Osteoblast (primary cell): ENCODE data around the gene ZWILCH. TPM values are rescaled to one million over a fixed set of nuclear protein-coding genes. Genes with fewer than 3 reads are reported as not detected.
"Not testable (repeated sequence)": the region's sequence is repeated elsewhere in the genome, so short reads cannot be mapped to it uniquely, and the experiment has no call there.

ENCODE experiments used
- DNase-seq: peaks from one replicate; pipeline ENCODE4 v3.0.0; 2011; ENCODE audit warnings: low spot score, mixed read lengths; ENCODE audit not compliant: insufficient read length; ENCODE audit errors: missing footprints
- H2AFZ ChIP-seq: 2 replicates; pipeline ENCODE4 v1.6.0; 2011; ENCODE audit warnings: mild to moderate bottlenecking, low read length
- H3K27ac ChIP-seq: 2 replicates; pipeline ENCODE4 v1.5.1; 2011; ENCODE audit warnings: mild to moderate bottlenecking, low read depth, low read length, moderate library complexity
- H3K27me3 ChIP-seq: 2 replicates; pipeline ENCODE4 v1.6.0; 2012; ENCODE audit warnings: mild to moderate bottlenecking, control low read depth, inconsistent platforms, low read length, moderate library complexity; ENCODE audit not compliant: insufficient read depth
- H3K36me3 ChIP-seq: 2 replicates; pipeline ENCODE4 v1.5.1; 2011; ENCODE audit warnings: mild to moderate bottlenecking, low read length, control low read depth, moderate library complexity; ENCODE audit not compliant: insufficient read depth
- H3K4me1 ChIP-seq: 2 replicates; pipeline ENCODE4 v1.5.1; 2011; ENCODE audit warnings: mild to moderate bottlenecking, low read length, control low read depth, moderate library complexity; ENCODE audit not compliant: insufficient read depth
- H3K4me2 ChIP-seq: 2 replicates; pipeline ENCODE4 v1.6.0; 2011; ENCODE audit warnings: mild to moderate bottlenecking, low read length; ENCODE audit not compliant: insufficient read depth
- H3K4me3 ChIP-seq: fragments of 200-600 bp; sonication (generic); 3 replicates; pipeline ENCODE4 v1.5.1; 2012; ENCODE audit warnings: mild to moderate bottlenecking, low read length, inconsistent platforms; ENCODE audit not compliant: insufficient read depth
- H3K79me2 ChIP-seq: 2 replicates; pipeline ENCODE4 v1.6.0; 2012; ENCODE audit warnings: mild to moderate bottlenecking, low read length, control low read depth, inconsistent platforms; ENCODE audit not compliant: insufficient read depth
- H3K9me3 ChIP-seq: 2 replicates; pipeline ENCODE4 v1.5.1; 2011; ENCODE audit warnings: low read depth, low read length, control low read depth
- H4K20me1 ChIP-seq: 2 replicates; pipeline ENCODE4 v1.6.0; 2012; ENCODE audit warnings: mild to moderate bottlenecking, low read length, control low read depth; ENCODE audit not compliant: insufficient read depth
- CTCF ChIP-seq: IDR thresholded peaks from 2 replicates; pipeline ENCODE4 v1.5.1; 2011; ENCODE audit warnings: mild to moderate bottlenecking, low read depth, low read length, moderate library complexity; ENCODE audit errors: extremely low read depth
- total RNA-seq: library from RNA; depleted of rRNA; stranded (reverse); fragments of >200 nt; gene quantifications from 2 replicates; pipeline ENCODE4 v1.2.3, GENCODE V29; 2012

The ZWILCH gene
- total RNA-seq, result 8.7 and 13.0 TPM in 2 replicates

- Histone ChIP-seq H3K79me2 (peaks cover 73% of the 10 kb centered on the region), H3K27me3 (no peaks in the 10 kb centered on the region), H4K20me1 (peaks cover 31% of the 10 kb centered on the region), H3K36me3 (peaks cover 40% of the 10 kb centered on the region), H2AFZ (peak within 1 kb of the TSS; percentile 90), H3K9me3 (no peaks in the 10 kb centered on the region), H3K4me2 (peak within 1 kb of the TSS; percentile 93), H3K4me3 (peak within 1 kb of the TSS; percentile 78), H3K4me1 (peaks cover 18% of the 10 kb centered on the region), H3K27ac (peak within 1 kb of the TSS; percentile 92)
- no peak for TF ChIP-seq CTCF
- DNase-seq, result peak; percentile 89
These were observed at the start of gene ZWILCH, which contains the start of gene RPL4 for GRCh38 chr15:66504563-66505429. TSS of gene ZWILCH (plus strand) at chr15:66505326. CDS start at chr15:66505339, 13 bp downstream. TSS of gene RPL4 (minus strand) at chr15:66504855. CDS start at chr15:66504790, 65 bp downstream.

- Histone ChIP-seq H3K79me2 (no peaks in the 10 kb centered on the region), H3K27ac (no peak overlapping the region), H4K20me1 (peaks cover 10% of the 10 kb centered on the region), H3K4me3 (no peak overlapping the region), H3K4me1 (peaks cover 10% of the 10 kb centered on the region), H3K9me3 (no peaks in the 10 kb centered on the region), H3K36me3 (peaks cover 6% of the 10 kb centered on the region), H3K4me2 (no peak overlapping the region), H2AFZ (no peak overlapping the region), H3K27me3 (no peaks in the 10 kb centered on the region)
- DNase-seq, result no peak
- no peak for TF ChIP-seq CTCF
These were observed 48.9 kb upstream of the ZWILCH start for GRCh38 chr15:66456211-66456610.

GRCh38 chr15:66459818-66460615 lies 45.1 kb upstream of the ZWILCH start:
- H3K9me3 ChIP-seq, result no peaks in the 10 kb centered on the region
- H3K4me1 ChIP-seq, result peaks cover 10% of the 10 kb centered on the region
- no peak for TF ChIP-seq CTCF
- no peak overlapping the region for H3K4me3 ChIP-seq
- no peak overlapping the region for H3K27ac ChIP-seq
- peaks cover 10% of the 10 kb centered on the region for H3K36me3 ChIP-seq
- DNase-seq, result peak; percentile 45
- H3K4me2 ChIP-seq, result no peak overlapping the region
- no peaks in the 10 kb centered on the region for H3K27me3 ChIP-seq
- no peak overlapping the region for H2AFZ ChIP-seq
- peaks cover 10% of the 10 kb centered on the region for H4K20me1 ChIP-seq
- H3K79me2 ChIP-seq, result no peaks in the 10 kb centered on the region

GRCh38 chr15:66461294-66461693 lies 43.8 kb upstream of the ZWILCH start:
- H3K36me3 ChIP-seq, result peaks cover 10% of the 10 kb centered on the region
- H3K27ac ChIP-seq, H3K4me2 ChIP-seq, H3K4me1 ChIP-seq, H2AFZ ChIP-seq, H3K27me3 ChIP-seq, DNase-seq, H3K79me2 ChIP-seq, H4K20me1 ChIP-seq, H3K4me3 ChIP-seq, H3K9me3 ChIP-seq: not testable (repeated sequence)
